H9 (cell line): ENCODE results near the gene FREM2. TPM values are rescaled to one million over a fixed set of nuclear protein-coding genes. Genes with fewer than 3 reads are reported as not detected.
A peak's percentile ranks its signal among the peaks of the same experiment; 100 is the strongest.

Experiments
- DNase-seq: peaks from one replicate; pipeline ENCODE4 v3.0.0-alpha.2; 2017
- H2AFZ ChIP-seq: one replicate; pipeline ENCODE4 v1.6.1; 2013; ENCODE audit warnings: mild to moderate bottlenecking, low read length, control low read depth, moderate library complexity
- H2AK5ac ChIP-seq: 2 replicates; pipeline ENCODE4 v1.6.1; 2013; ENCODE audit warnings: low read length, control low read depth, mixed read lengths; ENCODE audit not compliant: insufficient read length
- H2BK120ac ChIP-seq: one replicate; pipeline ENCODE4 v1.6.1; 2013; ENCODE audit warnings: low read depth, mild to moderate bottlenecking, low read length, control low read depth, inconsistent platforms; ENCODE audit not compliant: poor library complexity, severe bottlenecking
- H2BK12ac ChIP-seq: 2 replicates; pipeline ENCODE4 v1.6.1; 2013; ENCODE audit warnings: low read length, control low read depth, mixed read lengths, low read depth; ENCODE audit not compliant: insufficient read length
- H2BK15ac ChIP-seq: 2 replicates; pipeline ENCODE4 v1.6.1; 2013; ENCODE audit warnings: low read depth, low read length, control low read depth
- H2BK20ac ChIP-seq: one replicate; pipeline ENCODE4 v1.6.1; 2013; ENCODE audit warnings: low read depth, mild to moderate bottlenecking, low read length, control low read depth, inconsistent platforms; ENCODE audit not compliant: poor library complexity, severe bottlenecking
- H2BK5ac ChIP-seq: 2 replicates; pipeline ENCODE4 v1.6.1; 2013; ENCODE audit warnings: low read length, control low read depth, mixed read lengths; ENCODE audit not compliant: insufficient read length
- H3K14ac ChIP-seq: 2 replicates; pipeline ENCODE4 v1.6.1; 2013; ENCODE audit warnings: low read length, control low read depth; ENCODE audit not compliant: insufficient read depth
- H3K18ac ChIP-seq: 2 replicates; pipeline ENCODE4 v1.6.1; 2013; ENCODE audit warnings: low read depth, mild to moderate bottlenecking, mixed read lengths, low read length, control low read depth; ENCODE audit not compliant: insufficient read length
- H3K23ac ChIP-seq: 2 replicates; pipeline ENCODE4 v1.6.1; 2013; ENCODE audit warnings: low read length, control low read depth, mixed read lengths, low read depth; ENCODE audit not compliant: insufficient read length
- H3K23me2 ChIP-seq: 2 replicates; pipeline ENCODE4 v1.6.1; 2013; ENCODE audit warnings: low read depth, mild to moderate bottlenecking, mixed read lengths, low read length, control low read depth; ENCODE audit not compliant: insufficient read length, poor library complexity, severe bottlenecking
- H3K27ac ChIP-seq: 2 replicates; pipeline ENCODE4 v1.5.1; 2013; ENCODE audit warnings: low read length, control low read depth, mixed read lengths, low read depth; ENCODE audit not compliant: insufficient read length
- H3K27me3 ChIP-seq: 2 replicates; pipeline ENCODE4 v1.6.1; 2013; ENCODE audit warnings: low read length, control low read depth, inconsistent platforms; ENCODE audit not compliant: insufficient read depth
- H3K4ac ChIP-seq: 2 replicates; pipeline ENCODE4 v1.6.1; 2013; ENCODE audit warnings: low read depth, mild to moderate bottlenecking, control low read depth, inconsistent platforms, low read length, moderate library complexity
- H3K4me1 ChIP-seq: 2 replicates; pipeline ENCODE4 v1.6.1; 2013; ENCODE audit warnings: low read length, control low read depth, inconsistent platforms; ENCODE audit not compliant: insufficient read depth
- H3K4me2 ChIP-seq: 2 replicates; pipeline ENCODE4 v1.6.1; 2013; ENCODE audit warnings: low read length, control low read depth, mixed read lengths; ENCODE audit not compliant: insufficient read length, insufficient read depth
- H3K56ac ChIP-seq: 2 replicates; pipeline ENCODE4 v1.6.1; 2013; ENCODE audit warnings: low read depth, mild to moderate bottlenecking, mixed read lengths, low read length, control low read depth; ENCODE audit not compliant: insufficient read length
- H3K79me1 ChIP-seq: 2 replicates; pipeline ENCODE4 v1.6.1; 2013; ENCODE audit warnings: low read depth, mild to moderate bottlenecking, moderate library complexity, low read length, control low read depth, inconsistent platforms; ENCODE audit not compliant: insufficient read depth, poor library complexity, severe bottlenecking
- H3K79me2 ChIP-seq: 2 replicates; pipeline ENCODE4 v1.6.1; 2013; ENCODE audit warnings: low read length, control low read depth, inconsistent platforms; ENCODE audit not compliant: insufficient read depth
- H3K9ac ChIP-seq: 2 replicates; pipeline ENCODE4 v1.6.1; 2013; ENCODE audit warnings: low read length, control low read depth, mixed read lengths; ENCODE audit not compliant: insufficient read length; ENCODE audit errors: extremely low read depth
- H3K9me3 ChIP-seq: one replicate; pipeline ENCODE4 v1.6.1; 2013; ENCODE audit warnings: low read depth, low read length, inconsistent platforms; ENCODE audit not compliant: control insufficient read depth
- H3T11ph ChIP-seq: one replicate; pipeline ENCODE4 v1.6.1; 2013; ENCODE audit warnings: mild to moderate bottlenecking, low read length, control low read depth, inconsistent platforms
- H4K20me1 ChIP-seq: one replicate; pipeline ENCODE4 v1.6.1; 2013; ENCODE audit not compliant: control insufficient read depth, insufficient read length, insufficient read depth
- H4K5ac ChIP-seq: 2 replicates; pipeline ENCODE4 v1.6.1; 2013; ENCODE audit warnings: low read depth, mild to moderate bottlenecking, mixed read lengths, low read length, control low read depth; ENCODE audit not compliant: insufficient read length
- H4K8ac ChIP-seq: replicated peaks from 2 replicates; pipeline ENCODE4 v1.6.1; 2013; ENCODE audit warnings: low read length, control low read depth, mixed read lengths, low read depth; ENCODE audit not compliant: insufficient read length
- H4K91ac ChIP-seq: 2 replicates; pipeline ENCODE4 v1.6.1; 2013; ENCODE audit warnings: low read depth, mild to moderate bottlenecking, moderate library complexity, mixed read lengths, low read length, control low read depth; ENCODE audit not compliant: insufficient read length
- H3K27ac Mint-ChIP-seq, 3 experiments: 2 replicates in 2 of 3; 3 replicates in 1 of 3; pipeline ENCODE4 v1.8.0; 2020 to 2021; ENCODE audit warnings: mixed read lengths in 3 of 3, mild to moderate bottlenecking in 1 of 3, moderate library complexity in 1 of 3
- H3K27me3 Mint-ChIP-seq: 2 replicates; pipeline ENCODE4 v1.8.0; 2021; ENCODE audit warnings: low read depth, mild to moderate bottlenecking, moderate library complexity, mixed read lengths
- H3K36me3 Mint-ChIP-seq, 3 experiments: 2 replicates in 2 of 3; 3 replicates in 1 of 3; pipeline ENCODE4 v1.8.0; 2020 to 2021; ENCODE audit warnings: low read depth in 3 of 3, mixed read lengths in 3 of 3; ENCODE audit not compliant: insufficient read depth in 1 of 3
- H3K4me1 Mint-ChIP-seq, 2 experiments: 2 replicates each; pipeline ENCODE4 v1.8.0; 2020; ENCODE audit warnings: mixed read lengths in 2 of 2
- H3K4me3 Mint-ChIP-seq, 2 experiments: 2 replicates in 1 of 2; 3 replicates in 1 of 2; pipeline ENCODE4 v1.8.0; 2020 to 2021; ENCODE audit warnings: mild to moderate bottlenecking in 2 of 2, mixed read lengths in 2 of 2, moderate library complexity in 1 of 2
- H3K9me3 Mint-ChIP-seq, 2 experiments: 2 replicates in 1 of 2; 3 replicates in 1 of 2; pipeline ENCODE4 v1.8.0; 2020; ENCODE audit warnings: mild to moderate bottlenecking in 2 of 2, mixed read lengths in 2 of 2, moderate library complexity in 1 of 2
- CTCF ChIP-seq: fragments of 200-600 bp; sonication (generic); conservative IDR thresholded peaks from 3 replicates; pipeline ENCODE4 v1.8.0; 2021; ENCODE audit warnings: antibody characterized with exemption, mild to moderate bottlenecking
- WGBS: extraction: QIAGEN DNeasy Blood & Tissue Kit; methylation state at CpG from one replicate; pipeline ENCODE4 v1.1.7; 2013; ENCODE audit warnings: missing lambda C conversion rate, low lambda C conversion rate, mixed read lengths; ENCODE audit not compliant: insufficient read length; ENCODE audit errors: extremely low coverage; 5-methylcytosine and 5-hydroxymethylcytosine counted together
- total RNA-seq: library from RNA; stranded (reverse); gene quantifications from 2 replicates; pipeline ENCODE4 v1.2.1, GENCODE V29; 2021

FREM2 gene
- total RNA-seq, 1 experiment from 2014 or later = 16.0 TPM

DNA sequence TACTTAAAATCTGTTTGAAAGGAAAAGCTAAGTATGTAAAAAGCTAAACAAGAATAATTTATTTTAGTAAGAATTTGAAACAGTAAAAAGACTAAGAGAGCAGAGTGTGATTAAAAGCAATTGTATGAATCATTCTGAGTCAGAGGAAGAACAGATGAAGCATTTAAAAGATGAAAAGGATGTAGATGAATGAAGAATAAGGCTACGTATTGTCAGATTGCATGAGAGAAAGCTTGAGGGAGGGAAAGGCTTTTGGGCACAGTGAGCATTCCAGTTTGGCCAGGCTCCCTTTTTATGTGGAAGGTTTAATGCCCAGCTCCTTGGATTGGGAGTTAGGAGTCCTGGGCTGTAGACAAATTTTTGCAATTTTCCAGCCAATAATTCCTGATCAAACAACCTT lies 117.7 kb downstream of the FREM2 start:
- H3K27ac Mint-ChIP-seq = peak overlapping the region in 2 of 3 experiments; percentile 87 to 95; a peak in 5 of 7 replicates
- no peak overlapping the region for H2BK15ac ChIP-seq
- H3K14ac ChIP-seq = no peak overlapping the region
- H3K18ac ChIP-seq = no peak overlapping the region
- H2BK12ac ChIP-seq = no peak overlapping the region
- H3K9me3 ChIP-seq = no peaks in the 10 kb centered on the region
- H4K8ac ChIP-seq = no peak overlapping the region
- no peaks in the 10 kb centered on the region for H3K27me3 Mint-ChIP-seq
- no peak for DNase-seq
- no peak overlapping the region for H3K27ac ChIP-seq
- H3K4me2 ChIP-seq = no peak overlapping the region
- no peak overlapping the region for H4K91ac ChIP-seq
- peaks cover 28% of the 10 kb centered on the region in 2 experiments for H3K4me1 Mint-ChIP-seq
- peaks cover 11 to 18% of the 10 kb centered on the region in 2 experiments for H3K9me3 Mint-ChIP-seq
- H3K4me3 Mint-ChIP-seq = no peak overlapping the region
- H3K56ac ChIP-seq = no peak overlapping the region
- H3K36me3 Mint-ChIP-seq = peaks cover 9 to 23% (median 15%) of the 10 kb centered on the region in 3 experiments; a peak in 6 of 7 replicates
- TF ChIP-seq CTCF = no peak
- H3K23me2 ChIP-seq = no peaks in the 10 kb centered on the region
- no peak overlapping the region for H2AFZ ChIP-seq
- H2BK120ac ChIP-seq = no peak overlapping the region
- no peak overlapping the region for H2BK20ac ChIP-seq
- no peak overlapping the region for H3K23ac ChIP-seq
- H2BK5ac ChIP-seq = no peak overlapping the region
- H4K20me1 ChIP-seq = no peaks in the 10 kb centered on the region
- no peaks in the 10 kb centered on the region for H3K27me3 ChIP-seq
- peaks cover 8% of the 10 kb centered on the region; the same call in 1 of the 2 replicates for H3K4me1 ChIP-seq
- H3K9ac ChIP-seq = no peak overlapping the region
- WGBS = no CpG with 5 or more reads among the region's 1 CpG
- H3K79me1 ChIP-seq = no peaks in the 10 kb centered on the region
- H3T11ph ChIP-seq = no peak overlapping the region
- H3K4ac ChIP-seq = no peak overlapping the region
- no peak overlapping the region for H4K5ac ChIP-seq
- H3K79me2 ChIP-seq = no peaks in the 10 kb centered on the region
- H2AK5ac ChIP-seq = no peak overlapping the region
